ENCODE measurements around the gene S100A12.
"Not testable (repeated sequence)": the region's sequence is repeated elsewhere in the genome, so short reads cannot be mapped to it uniquely, and the experiment has no call there.

Gene S100A12

DNA sequence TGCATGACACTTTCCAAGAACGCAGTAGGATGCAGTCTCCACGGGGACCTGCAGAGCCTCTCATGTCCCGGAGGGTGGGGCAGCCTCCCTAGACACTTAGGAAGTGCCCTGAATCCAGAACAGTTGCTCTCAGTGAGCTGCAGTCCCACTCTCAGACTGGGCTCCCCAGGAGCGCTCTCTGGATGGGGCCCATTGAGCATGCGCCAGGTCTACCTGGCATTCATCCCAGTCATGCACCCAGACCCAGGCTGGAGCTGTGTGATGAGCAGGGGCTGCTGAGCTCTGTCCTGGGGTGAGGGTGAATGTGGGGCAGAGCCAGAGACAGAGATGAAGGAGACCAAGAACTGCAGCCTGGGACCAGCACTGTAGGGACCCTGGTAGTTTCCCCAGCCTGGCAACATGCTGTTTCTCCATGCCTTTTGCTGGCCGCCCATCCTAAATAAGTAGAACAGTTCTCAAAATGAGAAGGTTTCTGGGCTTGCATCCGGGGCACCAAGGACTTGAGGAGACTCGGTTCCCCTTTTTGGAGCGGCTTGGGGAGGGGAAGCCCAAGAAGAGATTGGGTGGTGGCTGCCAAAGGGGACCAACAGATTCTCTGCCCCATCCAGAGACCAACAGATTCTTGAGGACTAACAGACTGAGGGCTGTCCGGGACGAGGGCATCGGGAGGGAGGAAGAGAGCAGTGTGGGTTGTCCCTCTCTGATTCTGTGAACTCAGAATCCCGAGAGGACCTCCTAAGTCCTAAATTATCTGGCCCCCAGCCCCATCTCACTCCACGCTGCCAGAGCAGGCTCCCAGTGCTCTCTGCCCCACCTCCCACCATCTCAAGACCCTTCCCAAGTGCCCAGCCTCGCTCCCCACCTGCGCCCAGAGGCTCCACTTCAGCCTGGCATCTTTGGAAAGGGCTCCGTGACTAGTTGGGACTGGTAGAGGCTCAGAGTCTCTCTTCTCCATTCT, 25.8 kb downstream of the S100A12 start:
- DNase-seq = no peak

DNA sequence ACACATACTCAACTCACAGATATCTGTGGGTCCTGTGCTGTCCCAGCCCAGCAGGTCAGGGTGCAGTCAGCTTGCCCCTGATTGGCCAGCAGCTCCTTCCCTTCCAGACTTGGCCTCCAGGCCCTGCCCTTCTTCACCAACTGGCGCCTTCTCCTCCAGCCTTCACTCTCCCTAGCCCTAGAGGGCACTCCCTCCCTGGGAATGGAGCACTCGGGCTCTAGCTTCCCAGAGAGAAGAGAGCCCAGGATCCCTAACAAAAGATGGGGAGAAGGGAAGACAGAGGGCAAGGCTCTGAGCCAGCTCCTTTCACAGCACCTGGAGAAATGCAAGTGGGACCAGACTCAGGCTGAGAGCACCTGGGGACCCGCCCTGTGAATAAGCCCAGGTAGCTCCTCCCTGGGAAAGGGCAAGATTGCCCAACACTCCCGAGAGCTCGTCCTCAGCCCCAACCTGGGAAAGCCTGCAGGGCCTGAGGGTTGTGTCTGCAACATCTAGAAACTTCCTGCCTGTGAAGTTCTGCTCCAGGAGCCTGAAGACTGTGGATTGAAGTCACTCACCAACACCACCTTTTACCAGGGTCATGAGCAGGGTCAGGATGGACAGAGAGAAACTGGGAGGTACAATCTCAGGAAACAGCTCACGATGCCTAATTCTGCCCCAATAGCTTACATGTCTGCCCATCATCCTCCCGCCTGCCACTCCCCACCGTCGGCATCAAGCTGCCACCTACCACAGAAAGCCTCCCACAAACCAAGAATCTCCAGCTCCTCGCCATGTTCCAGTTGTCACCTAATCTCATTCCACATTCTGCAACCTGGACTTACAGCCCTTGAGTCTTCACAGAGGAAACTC, 26.7 kb downstream of the S100A12 start, which contains the start of gene PGLYRP4:
PGLYRP4 (minus strand) TSS at position 331 of the 852 bp plus-strand sequence. CDS start 909 bp downstream, outside the sequence.
- no peak for DNase-seq

GRCh38 chr1:153347856-153348255, 27.6 kb downstream of the S100A12 start:
- DNase-seq = no peak

- not testable (repeated sequence) for DNase-seq
Observed at GRCh38 chr1:153347049-153347448, 28.4 kb downstream of the S100A12 start.

- DNase-seq = no peak
Observed at GRCh38 chr1:153346077-153346723, 29.2 kb downstream of the S100A12 start.

DNA sequence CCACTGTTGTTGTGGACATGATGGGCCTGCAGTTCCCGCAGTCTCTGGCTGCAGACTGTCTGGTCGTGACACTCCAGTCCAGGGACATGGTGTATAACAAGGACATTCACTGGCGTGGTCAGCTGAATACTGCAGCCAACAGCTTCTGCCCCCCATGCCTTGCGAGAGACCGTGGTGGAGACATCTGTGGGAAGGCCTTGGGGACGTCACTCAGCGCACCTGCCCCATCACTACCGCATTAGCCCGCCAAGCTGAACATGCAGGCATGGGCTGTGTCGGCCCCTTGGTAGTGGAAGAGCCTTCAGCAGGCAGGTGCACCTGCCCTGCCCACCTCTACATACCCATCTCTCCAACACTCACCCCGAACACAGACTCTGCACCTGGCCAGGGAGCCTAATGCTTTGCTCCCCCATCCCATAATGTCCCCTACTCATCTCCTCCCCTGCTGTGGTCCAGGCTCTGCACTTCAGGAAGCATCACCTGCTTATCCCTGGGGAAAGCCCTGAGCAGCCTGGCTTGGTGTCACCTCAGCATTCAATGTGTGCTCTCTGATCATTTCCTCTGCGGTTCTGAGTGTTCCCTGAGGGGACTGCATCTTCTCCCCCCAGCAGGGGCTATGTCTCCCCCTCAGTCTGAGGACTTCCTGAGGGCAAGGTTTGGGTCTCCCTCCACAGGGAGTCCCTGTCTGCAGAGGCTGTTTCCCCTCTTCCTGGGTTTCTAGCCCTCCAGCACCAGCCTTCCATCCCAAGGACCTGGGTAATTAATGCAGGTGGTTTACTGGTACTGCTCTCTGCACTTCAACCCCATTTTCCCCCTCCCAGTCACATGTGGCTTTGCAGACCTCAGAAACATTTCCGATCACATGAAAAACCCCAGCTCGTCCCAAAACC, 30.0 kb downstream of the S100A12 start:
- DNase-seq = no peak

DNA sequence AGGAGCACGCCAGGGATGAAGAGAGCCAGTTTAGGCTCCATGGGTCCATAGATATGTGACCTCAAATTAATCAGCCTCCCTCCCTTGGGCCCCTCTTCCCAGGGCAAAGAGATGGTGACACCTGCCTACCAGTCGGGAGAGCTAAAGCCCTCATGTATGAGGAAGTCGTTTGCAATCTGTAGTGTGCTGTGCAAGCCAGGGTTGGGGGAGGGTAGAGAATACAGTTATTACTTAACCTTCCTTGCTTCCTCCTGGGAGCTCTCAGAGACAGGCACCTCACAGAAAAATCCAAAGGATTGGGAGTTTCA, 30.7 kb downstream of the S100A12 start:
- DNase-seq = peak; percentile 43

- no peak for DNase-seq
Observed at GRCh38 chr1:153343811-153344717, 31.4 kb downstream of the S100A12 start.

DNA sequence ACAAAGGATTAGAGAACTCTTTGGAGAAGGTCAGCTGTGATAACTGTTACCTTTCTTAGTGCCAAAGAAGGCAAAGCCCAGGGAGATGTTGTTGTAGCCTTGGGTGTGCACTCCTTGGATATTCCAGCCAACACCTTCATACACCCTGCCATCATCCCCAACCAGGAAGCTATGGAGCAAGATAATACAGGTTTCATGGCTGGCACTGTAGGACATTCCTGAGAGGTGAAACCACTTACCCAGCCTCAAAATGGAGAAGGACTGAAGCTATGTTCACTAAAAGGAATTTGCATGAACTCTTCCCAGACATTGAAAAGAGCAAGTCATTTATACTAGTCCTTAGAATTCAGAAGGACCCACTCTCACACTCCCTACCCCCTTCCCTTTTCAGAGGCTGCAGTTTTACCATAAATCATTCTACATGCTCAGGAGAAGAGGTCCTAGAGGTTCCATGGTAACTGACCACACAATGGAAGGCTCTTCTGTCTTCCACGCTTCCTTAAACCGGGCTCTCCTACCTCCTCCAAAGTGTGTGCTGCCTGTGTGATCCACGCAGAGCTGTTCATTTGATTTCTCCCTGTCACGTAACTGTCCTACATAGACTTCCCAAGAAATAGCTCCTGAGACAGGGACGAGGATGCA, 32.3 kb downstream of the S100A12 start:
- DNase-seq = no peak

- DNase-seq = no peak
Observed at GRCh38 chr1:153342178-153342577, 33.2 kb downstream of the S100A12 start.

DNA sequence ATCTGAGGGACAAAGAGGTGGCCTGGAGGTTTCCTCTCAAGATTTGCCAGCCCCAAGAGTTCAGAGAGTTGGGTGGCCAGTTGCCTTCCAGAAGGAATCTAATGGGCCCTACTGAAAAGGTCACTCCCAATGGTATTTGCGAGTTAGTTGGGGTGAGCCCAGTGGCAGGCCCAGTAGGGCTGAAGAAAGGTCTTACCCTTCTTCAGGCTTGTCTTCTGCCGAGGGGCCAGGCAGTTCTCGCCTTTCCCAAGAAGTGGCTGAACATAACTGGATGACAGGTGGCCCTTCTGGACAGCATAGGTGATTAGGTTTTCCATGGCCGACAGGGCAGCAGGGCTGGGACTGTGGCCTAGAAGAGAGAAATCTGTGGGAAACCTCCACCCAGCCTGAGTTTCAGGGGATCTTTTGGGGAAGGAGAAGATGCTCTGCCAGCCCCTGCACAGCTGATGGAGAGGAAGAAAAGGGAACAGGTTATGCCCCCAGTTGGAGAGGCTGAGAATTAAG, 33.9 kb downstream of the S100A12 start:
- no peak for DNase-seq

DNA sequence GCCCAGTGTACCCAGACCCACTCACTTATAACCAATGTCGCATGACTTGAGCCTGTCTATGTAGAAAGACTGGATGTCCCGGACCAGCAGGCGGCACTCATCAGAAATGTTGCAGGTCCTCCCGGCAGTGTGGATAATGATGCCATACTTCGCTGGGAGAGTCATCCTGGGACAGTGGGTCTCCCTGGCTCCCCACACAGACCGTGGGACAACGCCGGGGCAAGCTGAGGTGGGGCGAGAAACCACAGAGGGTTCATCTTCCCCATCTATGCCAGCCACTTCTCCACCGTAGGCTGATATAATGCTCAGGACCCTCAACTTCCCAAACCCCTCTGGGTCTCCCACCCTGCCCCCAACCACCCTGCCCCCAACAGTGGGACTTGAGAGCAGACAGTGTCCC, 35.1 kb downstream of the S100A12 start:
- DNase-seq = no peak

DNA sequence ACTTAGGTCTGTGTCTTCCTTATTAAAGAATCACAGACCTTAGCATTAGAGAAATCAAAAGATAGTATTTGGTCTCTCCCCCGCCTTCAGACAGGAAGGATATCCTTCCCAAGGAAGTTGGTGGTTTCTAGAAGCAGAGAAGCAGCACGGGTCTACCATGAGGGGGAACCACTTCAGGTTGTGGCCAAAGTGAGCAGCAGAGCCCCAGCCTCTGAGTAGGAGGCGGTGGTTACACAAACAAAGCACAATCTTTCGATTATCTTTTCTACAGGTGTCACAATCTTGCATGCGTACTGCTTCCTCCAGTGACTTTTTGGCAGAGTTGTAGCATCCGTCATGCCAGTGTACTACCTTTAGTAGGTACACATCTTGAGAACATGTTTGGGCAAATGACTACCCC, 35.6 kb downstream of the S100A12 start:
- no peak for DNase-seq

- DNase-seq = no peak
Observed at GRCh38 chr1:153337980-153338853, 37.2 kb downstream of the S100A12 start.

DNA sequence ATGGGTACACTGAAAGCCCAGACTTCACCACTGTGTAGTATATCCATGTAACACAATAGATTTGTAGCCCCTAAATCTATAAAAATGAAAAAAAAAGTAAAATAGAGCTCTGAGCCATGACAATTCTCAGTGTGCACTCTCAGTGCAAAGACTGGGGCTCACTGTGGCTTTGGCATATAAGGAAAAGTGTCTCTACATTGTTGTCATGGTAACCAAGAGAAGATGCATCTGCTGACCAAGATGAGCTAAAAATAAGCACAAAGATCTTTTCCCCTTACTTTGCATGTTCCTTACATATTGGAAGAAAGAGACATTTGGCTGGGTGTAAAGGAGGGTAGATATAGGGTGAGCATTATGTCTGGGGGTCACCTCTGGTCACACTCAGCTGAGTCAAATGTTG, 38.8 kb downstream of the S100A12 start:
- DNase-seq = no peak

- no peak for DNase-seq
Observed at GRCh38 chr1:153333902-153334301, 41.5 kb downstream of the S100A12 start.

- DNase-seq = no peak
Observed at GRCh38 chr1:153324912-153325311, 50.5 kb downstream of the S100A12 start.
